OCI-LY3 (cell line): ENCODE results near the gene OPTC.

Experiments
- H2AFZ ChIP-seq: fragments of 200-600, 300-600 bp; shearing (Covaris generic); 2 replicates; pipeline ENCODE4 v1.6.0; 2014; ENCODE audit warnings: antibody characterized with exemption, low read depth, low read length
- H3K27ac ChIP-seq: fragments of 200-600, 300-600 bp; sonication (generic); 2 replicates; pipeline ENCODE4 v1.5.1; 2014; ENCODE audit warnings: mild to moderate bottlenecking, low read length, moderate library complexity, mixed read lengths
- H3K27me3 ChIP-seq: fragments of 200-600, 300-600 bp; sonication (generic); 2 replicates; pipeline ENCODE4 v1.6.1; 2014; ENCODE audit warnings: low read depth, low read length, mixed read lengths
- H3K36me3 ChIP-seq: fragments of 200-600, 300-600 bp; sonication (generic); replicated peaks from 2 replicates; pipeline ENCODE3; 2014; ENCODE audit warnings: low read depth, low read length, mixed read lengths
- H3K4me1 ChIP-seq: fragments of 300-600, 200-600 bp; sonication (generic); 2 replicates; pipeline ENCODE4 v1.6.1; 2014; ENCODE audit warnings: low read length, mixed read lengths
- H3K4me2 ChIP-seq: fragments of 200-600, 300-600 bp; sonication (generic); 2 replicates; pipeline ENCODE4 v1.6.1; 2014; ENCODE audit warnings: low read length, mixed read lengths
- H3K4me3 ChIP-seq: fragments of 300-600, 200-600 bp; sonication (generic); 2 replicates; pipeline ENCODE4 v1.5.1; 2014; ENCODE audit warnings: antibody characterized with exemption, mild to moderate bottlenecking, low read length, moderate library complexity
- H3K79me2 ChIP-seq: fragments of 300-600, 200-600 bp; shearing (Covaris generic); 2 replicates; pipeline ENCODE4 v1.6.1; 2014; ENCODE audit warnings: mild to moderate bottlenecking, low read length, mixed read lengths
- H3K9ac ChIP-seq: fragments of 300-600, 200-600 bp; shearing (Covaris generic); 2 replicates; pipeline ENCODE4 v1.6.0; 2014; ENCODE audit warnings: mild to moderate bottlenecking, low read length, moderate library complexity
- H3K9me3 ChIP-seq: fragments of 200-600, 300-600 bp; shearing (Covaris generic); 2 replicates; pipeline ENCODE4 v1.6.1; 2014; ENCODE audit warnings: low read length, mixed read lengths; ENCODE audit not compliant: insufficient read depth
- H4K20me1 ChIP-seq: fragments of 200-600, 300-600 bp; sonication (generic); 2 replicates; pipeline ENCODE4 v1.6.1; 2016; ENCODE audit warnings: low read length, mixed read lengths; ENCODE audit not compliant: insufficient read depth
- CTCF ChIP-seq: fragments of 200-600, 300-600 bp; sonication (generic); IDR thresholded peaks from 2 replicates; pipeline ENCODE4 v1.5.1; 2014; ENCODE audit warnings: antibody characterized with exemption, low read length, low read depth
- EZH2phosphoT487 ChIP-seq: fragments of 200-600 bp; shearing (Covaris generic); IDR thresholded peaks from 2 replicates; pipeline ENCODE4 v1.6.1; 2018; ENCODE audit warnings: antibody characterized with exemption, mixed run types, low read depth

Gene OPTC

GRCh38 chr1:203490607-203491006 is 3.3 kb upstream of the OPTC start:
- no peak for TF ChIP-seq CTCF
- Histone ChIP-seq H4K20me1 (no peaks in the 10 kb centered on the region), H3K9me3 (no peaks in the 10 kb centered on the region), H3K27me3 (peaks cover 30% of the 10 kb centered on the region), H3K4me3 (no peak overlapping the region), H3K79me2 (no peaks in the 10 kb centered on the region), H3K4me2 (no peak overlapping the region), H3K9ac (no peak overlapping the region), H3K27ac (no peak overlapping the region), H3K4me1 (peaks cover 4% of the 10 kb centered on the region; the same call in 1 of the 2 replicates), H3K36me3 (no peaks in the 10 kb centered on the region), H2AFZ (no peak overlapping the region)

- H2AFZ ChIP-seq = no peak overlapping the region
- peaks cover 4% of the 10 kb centered on the region; the same call in 1 of the 2 replicates for H3K4me1 ChIP-seq
- H3K36me3 ChIP-seq = no peaks in the 10 kb centered on the region
- H3K4me3 ChIP-seq = no peak overlapping the region
- H3K4me2 ChIP-seq = no peak overlapping the region
- H3K27ac ChIP-seq = no peak overlapping the region
- no peaks in the 10 kb centered on the region for H4K20me1 ChIP-seq
- H3K79me2 ChIP-seq = no peaks in the 10 kb centered on the region
- no peak overlapping the region for H3K9ac ChIP-seq
- TF ChIP-seq CTCF = no peak
- TF ChIP-seq EZH2phosphoT487 = no peak
- no peaks in the 10 kb centered on the region for H3K9me3 ChIP-seq
- H3K27me3 ChIP-seq = peaks cover 30% of the 10 kb centered on the region
These were observed 2.3 kb upstream of the OPTC start for GRCh38 chr1:203491664-203492063.

GRCh38 chr1:203492082-203492747 is 1.7 kb upstream of the OPTC start:
- Histone ChIP-seq H3K27ac (no peak overlapping the region), H3K4me3 (no peak overlapping the region), H3K27me3 (peaks cover 30% of the 10 kb centered on the region), H2AFZ (no peak overlapping the region), H3K4me1 (peaks cover under 1% of the 10 kb centered on the region; the same call in 1 of the 2 replicates), H3K4me2 (no peak overlapping the region), H3K36me3 (no peaks in the 10 kb centered on the region), H4K20me1 (no peaks in the 10 kb centered on the region), H3K9ac (no peak overlapping the region), H3K9me3 (no peaks in the 10 kb centered on the region), H3K79me2 (no peaks in the 10 kb centered on the region)
- no peak for TF ChIP-seq CTCF
- no peak for TF ChIP-seq EZH2phosphoT487

- no peak overlapping the region for H2AFZ ChIP-seq
- no peaks in the 10 kb centered on the region for H4K20me1 ChIP-seq
- peaks cover 30% of the 10 kb centered on the region for H3K27me3 ChIP-seq
- no peak overlapping the region for H3K4me2 ChIP-seq
- H3K4me3 ChIP-seq = no peak overlapping the region
- H3K9ac ChIP-seq = no peak overlapping the region
- no peaks in the 10 kb centered on the region for H3K9me3 ChIP-seq
- no peaks in the 10 kb centered on the region for H3K4me1 ChIP-seq
- H3K27ac ChIP-seq = no peak overlapping the region
- no peaks in the 10 kb centered on the region for H3K79me2 ChIP-seq
- TF ChIP-seq EZH2phosphoT487 (no peak), CTCF (no peak)
- no peaks in the 10 kb centered on the region for H3K36me3 ChIP-seq
These were observed 1.2 kb upstream of the OPTC start for GRCh38 chr1:203492748-203493130.
